GM04503 (cell line): ENCODE data around the gene BLACAT1.
"Not testable (repeated sequence)": the region's sequence is repeated elsewhere in the genome, so short reads cannot be mapped to it uniquely, and the experiment has no call there.

Source experiments
- DNase-seq: peaks from one replicate; pipeline ENCODE4 v3.0.0-alpha.2; 2012; ENCODE audit warnings: low read depth

The BLACAT1 gene

DNA sequence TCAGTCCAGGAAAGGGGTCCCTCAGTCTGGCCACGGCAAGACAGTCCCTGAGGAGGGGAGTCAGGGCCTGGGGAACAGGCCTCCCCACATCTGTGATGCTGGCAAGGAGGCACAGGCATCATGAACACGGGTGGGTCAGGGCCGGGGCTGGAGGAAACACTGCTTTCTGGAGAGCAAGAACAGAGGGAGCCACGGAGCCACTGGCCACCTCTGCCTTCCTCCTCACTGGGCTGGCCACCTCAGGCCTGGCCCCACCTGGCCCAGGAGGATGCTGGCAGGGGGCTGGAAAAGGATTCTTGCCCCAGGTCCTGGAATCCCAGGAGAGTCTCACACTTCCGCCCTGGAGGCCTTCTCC is 15.7 kb downstream of the BLACAT1 start:
- DNase-seq, result no peak

DNA sequence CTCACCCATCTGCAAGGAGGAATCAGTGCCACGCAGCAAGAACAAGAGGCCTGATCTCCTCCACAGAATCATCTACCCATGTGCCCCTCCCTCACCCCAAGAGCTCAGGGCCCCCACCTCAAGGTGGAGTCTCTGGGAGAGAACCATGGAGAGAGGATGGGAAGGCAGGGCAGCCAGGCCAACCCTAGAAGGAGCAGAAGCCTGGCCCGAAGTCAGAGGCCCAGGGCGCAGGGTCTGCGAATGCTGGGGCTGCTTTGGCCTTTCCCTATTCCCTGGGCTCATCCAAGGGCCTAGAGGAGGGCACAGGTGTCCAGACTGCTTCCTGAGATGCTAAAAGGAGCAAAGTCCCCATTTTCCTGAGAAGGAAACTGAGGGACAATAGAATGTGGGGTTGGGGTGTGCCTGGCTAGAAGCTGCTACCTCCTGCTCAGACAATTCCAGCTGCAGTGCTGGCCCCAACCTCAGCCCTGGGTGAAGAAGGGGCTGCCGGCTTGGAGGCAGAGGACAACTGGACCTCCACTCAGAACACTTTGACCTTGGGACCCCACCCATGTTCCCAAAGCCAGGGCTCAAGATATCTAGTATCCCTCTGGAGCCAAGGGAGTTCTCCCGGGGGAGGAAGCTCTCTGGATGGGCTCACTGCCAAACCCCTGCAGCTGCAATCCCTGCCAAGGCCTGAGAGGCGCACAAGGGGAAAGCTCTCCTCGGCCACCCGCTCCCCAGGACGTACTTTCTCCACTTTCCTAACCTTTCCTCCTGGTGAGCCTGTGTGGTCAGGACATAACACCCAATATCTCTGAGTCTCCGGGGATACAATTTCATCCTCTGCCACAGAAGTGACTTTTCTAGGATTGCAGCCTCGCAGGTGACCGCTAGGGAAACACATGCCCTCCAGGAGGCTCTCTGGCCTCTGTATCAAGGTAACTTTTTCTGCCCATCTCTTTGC is 17.4 kb downstream of the BLACAT1 start:
- no peak for DNase-seq

DNA sequence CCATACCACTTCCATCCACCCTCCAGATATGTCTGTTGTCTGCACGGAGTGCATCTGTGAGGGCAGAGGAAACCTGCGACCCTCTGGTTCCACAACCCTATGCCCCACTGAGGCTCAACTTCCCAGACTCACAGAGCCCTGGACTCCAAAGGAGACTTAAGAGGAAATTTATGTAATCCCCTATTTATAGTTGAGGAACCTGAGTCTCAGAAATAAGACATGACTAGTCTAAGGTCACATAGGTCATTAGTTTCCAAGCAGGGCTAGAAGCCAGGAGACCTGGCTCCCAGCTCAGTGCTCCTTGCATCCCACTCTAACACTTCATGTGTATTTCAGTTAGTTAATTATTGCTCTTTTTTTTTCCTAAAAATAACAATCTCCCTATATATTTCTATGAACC is 18.3 kb downstream of the BLACAT1 start:
- no peak for DNase-seq

DNA sequence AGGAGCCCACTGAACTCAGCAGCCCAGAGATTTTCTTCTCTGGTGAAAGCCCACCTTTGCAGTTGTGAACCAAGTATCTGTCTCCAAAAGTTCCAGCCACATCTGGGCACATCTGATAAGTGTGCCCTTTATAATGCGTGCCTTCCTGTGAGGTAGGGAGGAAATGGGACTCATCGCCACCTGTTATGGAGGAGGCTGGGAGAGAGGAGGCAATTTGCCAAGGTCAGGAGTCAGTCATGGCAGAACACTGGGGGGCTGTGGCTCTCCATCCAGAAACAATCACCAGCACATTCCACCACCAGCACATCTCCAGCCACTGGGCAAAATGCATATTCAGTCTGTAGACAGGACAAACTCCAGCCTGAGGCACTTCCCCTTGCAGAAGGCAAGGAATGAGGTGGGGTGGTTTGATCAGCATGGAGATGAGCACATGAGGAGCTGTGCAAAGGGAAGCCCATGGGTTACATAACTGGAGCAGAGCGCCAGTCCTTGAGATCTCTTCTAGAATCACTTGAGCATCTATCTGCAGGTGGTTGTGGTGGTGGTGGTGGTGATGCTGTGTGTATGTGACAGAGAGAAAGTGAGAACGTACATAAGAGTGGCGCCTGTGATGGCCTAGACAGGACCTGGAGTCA is 19.0 kb downstream of the BLACAT1 start:
- DNase-seq, result no peak

DNA sequence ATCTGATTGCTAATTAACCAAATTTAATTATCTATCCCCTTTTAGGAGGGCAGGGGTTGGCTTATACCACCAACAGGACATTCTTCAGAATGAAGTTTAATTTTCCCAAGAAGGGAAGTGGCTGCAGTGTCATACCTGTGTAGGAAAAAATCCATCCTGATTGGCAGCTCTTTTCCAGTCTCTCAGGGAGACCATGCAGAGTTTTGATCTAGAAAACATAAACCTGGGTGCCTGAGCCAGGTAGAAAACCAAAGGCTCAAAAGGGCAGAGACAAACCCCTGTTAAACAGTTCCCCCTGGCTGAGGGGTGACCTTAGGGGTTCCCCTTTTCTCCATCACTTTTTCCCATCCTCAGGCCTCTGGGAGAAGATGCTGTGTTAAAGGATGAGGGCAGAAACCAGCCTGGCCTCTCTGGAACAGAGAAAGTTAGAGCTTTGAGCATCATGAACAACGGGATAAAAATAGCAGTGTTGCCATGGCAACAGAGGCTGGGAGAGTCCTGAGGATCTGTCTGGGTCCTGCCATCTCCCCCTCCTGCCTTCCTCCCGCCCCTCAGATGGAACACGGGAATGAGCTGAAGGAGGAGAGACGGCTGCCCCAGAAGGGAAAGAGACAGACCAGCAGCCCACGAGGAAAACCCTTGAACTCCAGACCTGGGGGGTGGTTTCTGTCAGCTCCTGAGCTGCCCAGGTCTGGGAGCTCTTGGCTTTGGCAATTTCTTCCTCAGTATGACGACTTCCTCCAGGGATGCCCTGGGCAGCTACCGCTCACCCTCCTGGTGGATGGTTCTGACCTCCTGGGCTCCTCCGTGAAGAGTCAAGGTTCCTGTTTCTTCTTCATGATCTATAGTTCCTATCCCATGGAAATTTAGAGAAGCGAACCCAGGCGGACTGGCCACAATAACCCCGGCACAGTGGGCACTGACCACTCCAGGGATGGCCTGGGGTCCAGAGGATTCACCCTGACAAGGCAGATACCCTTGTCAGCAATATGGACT is 20.0 kb downstream of the BLACAT1 start:
- DNase-seq, result no peak

DNA sequence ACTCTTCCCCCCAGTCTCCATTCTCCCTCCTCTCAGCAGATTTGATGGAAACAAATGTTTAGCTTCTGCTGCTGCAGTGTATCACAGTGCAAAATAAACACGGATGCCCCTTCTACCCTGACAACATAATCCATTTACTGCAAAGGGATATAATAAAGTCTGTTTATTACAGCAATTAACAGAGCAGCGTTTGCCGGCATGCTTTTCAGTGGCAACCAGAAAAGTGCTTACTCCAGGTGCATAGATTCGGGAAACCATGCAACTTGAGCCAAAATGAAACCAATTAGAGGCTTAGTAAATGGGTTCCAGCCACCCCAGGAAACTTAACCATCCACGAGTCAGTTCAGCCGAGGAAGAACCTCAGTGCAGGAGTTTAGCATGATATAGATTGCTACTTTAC is 21.1 kb downstream of the BLACAT1 start:
- no peak for DNase-seq

DNA sequence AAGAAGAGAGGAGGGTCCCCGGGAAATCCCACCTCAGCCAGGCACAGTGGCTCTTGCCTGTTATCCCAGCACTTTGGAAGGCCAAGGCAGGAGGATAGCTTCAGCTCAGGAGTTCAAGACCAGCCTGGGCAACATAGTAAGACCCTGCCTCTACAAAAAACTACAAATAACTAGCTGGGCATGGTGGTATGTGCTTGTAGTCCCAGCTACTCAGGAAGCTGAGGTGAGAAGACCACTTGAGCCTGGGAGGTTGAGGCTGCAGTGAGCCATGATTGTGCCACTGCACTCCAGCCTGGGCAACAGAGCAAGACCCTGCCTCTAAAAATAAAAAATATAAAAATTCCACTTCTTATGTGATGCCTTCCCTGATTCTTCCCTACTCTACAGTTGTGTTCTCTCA is 23.2 kb downstream of the BLACAT1 start:
- DNase-seq, result not testable (repeated sequence)

DNA sequence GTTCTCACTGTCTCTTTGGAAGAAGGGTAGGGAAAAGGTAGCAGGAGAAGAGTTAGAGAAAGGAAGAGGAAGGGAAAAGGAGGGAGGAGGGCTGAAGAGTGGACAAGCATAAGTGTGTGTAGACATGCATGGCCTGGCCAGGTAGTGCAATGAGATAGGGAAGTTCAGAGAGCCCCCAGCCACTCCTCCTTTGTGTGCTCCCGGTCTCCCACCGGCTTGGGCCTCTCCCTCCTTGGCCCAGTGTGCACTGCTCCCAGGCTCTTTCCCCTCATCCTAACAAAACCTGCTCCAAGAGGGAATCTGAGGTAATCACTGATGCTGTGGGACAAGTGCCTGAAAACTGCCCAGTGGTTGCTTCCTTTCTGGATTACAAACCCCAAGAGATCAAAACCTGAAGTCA is 23.7 kb downstream of the BLACAT1 start:
- no peak for DNase-seq

DNA sequence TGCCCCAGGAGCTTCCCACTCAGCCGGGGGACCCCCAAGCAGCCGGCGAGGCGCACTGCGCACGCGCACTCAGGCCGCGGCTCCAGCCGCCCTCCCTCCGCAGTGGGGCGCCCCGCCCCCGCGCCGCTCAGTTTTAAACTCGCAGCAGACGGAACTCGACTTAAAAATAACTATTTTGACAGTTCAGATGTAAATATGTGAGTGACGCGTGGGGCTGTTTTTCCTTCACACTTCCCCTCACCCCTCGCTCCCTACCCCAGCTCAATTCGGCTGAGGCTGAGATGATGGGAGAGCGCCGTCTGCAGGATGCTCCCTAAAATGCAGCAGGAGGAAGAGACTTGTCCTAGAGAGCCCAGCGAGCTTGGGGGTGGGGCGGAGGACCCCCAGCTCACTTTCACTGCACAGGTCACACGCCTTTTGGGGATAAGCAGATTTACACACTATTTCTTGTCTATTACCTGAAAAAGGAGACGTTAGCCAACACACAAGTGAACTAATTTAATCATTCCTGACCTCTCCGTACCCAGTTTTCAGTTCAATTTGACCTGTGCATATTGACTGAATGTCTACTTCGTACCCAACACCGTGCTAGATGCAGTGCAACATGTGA is 25.0 kb downstream of the BLACAT1 start:
- no peak for DNase-seq

DNA sequence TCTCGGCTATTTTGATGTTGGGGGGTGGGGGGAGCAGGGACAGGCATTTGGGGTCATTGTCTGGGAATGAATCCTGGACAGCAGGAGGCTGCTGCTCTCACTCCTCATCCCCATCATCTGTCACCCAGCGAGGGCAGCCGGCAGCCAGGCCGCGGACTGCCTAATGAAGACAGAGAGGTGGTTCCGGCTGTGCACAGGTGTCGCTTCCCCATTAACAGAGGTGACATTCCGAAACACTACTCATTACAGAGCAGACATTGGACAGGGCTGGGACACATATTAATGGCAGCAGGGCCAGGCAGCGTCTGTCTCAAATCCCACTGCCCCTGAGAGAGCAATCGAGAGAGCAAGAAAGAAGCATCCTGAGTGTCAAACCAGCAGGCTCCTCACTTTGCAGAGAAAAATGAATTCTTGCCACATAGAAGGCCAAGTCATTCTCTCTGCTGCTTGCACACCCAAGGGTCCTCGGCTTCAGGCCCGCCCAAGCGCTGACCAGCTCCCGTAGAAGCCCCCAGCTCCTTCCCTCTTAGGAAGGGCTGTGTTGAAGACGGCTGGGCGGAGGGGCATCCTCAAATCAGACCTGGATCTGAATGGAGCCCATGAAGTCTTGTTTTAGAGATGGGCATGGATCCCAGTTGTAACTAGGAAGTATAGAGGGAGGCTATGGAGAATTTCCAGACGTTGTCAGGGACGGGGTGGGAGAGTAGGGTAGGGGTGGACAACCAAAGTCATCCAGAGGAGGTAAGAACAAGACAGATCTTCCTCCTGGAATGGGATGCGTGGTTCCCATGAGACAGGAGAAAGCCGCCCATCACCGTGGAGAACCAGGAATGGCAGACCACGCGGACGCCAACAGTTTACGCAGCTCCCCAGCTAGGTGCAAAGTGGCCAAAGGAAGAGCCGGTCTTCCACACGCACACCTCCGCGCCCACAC is 25.8 kb downstream of the BLACAT1 start:
- DNase-seq, result no peak

DNA sequence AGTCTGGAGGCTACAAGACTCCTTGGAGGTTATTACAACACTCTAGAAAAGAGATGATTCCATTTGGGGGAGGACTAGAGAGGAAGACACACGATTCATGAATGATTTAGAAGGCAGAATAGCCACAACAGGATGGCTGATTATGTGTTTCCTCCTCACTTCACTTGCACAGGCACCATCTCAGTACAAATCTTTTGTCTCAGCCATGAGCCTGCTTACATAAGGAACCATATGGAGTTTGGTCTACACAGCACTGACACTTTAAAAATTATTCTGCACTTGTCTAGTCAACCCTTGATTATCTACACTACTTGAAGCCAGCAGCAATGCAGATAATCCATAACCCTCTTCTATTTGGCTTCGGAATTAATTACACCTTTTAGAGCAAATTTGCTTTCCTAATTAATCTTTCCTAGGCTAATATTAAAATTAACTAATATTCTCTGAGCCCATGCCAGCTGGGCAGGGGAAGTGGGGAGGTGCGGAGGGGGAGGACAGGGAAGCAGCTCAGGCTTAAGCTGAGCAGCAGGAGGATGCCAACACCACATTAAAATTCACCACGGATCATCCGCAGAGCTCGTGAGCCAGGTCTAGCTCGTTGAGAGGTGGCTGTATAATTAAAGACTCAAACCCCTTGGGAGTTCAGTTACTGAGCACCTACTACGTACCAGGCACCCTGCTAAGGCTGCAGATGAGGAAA is 30.8 kb downstream of the BLACAT1 start:
- no peak for DNase-seq

DNA sequence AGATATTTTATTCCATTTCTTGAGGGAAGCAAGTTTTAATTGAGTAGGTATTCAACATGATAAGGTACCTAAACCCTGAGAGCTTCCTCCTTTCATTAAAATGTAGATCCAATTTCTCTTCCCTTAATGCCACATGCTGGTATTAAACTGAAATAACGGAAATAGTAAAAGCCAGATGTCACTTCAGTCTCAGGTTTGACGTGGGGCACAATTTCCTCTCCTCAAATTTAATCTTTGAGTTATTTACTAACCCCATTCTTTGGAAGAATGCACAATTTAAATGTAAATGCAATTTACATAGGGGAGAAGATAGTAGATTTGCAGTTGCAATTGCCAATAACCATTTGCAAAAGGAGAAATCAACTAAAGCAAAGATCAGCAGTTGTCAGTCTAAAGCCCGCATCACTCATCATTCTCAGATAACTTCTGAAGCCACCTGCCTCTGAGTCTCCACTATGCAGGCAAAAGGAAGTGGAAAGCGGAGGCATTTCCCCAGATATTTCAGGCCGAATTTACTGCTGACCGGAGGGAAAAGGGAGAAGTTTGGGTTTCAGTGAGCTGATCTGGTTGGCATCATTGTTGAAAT is 31.9 kb downstream of the BLACAT1 start:
- DNase-seq, result no peak

DNA sequence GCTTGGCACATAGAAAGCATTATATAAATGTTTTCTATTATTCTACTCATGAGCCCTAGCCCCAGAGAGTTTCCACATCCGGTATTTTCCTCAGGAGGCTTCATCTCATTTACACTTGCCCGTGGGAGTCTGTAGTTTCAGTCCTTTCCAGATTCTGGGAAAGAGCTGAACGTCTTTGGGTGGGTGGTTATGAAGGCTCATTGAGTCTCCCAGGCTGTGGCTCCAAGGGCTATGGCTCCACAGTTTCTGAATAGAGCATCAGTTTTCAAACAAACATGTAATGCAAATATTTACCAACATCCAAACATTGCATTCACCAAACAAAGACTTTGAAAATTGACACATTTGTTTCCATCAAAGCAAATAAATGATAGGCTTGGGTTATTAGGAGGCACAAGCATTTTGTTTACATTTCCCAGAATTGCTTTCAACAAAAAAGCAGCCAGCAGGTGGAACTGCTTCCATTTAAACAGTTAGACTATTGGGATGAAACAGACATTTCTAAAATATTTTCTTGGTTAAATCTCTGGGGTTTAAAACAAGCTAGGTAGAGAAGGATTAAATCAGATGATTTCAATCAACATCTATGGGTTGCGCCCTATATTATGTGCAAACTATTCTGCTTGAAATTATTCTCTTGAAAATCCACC is 32.7 kb downstream of the BLACAT1 start:
- DNase-seq, result no peak

DNA sequence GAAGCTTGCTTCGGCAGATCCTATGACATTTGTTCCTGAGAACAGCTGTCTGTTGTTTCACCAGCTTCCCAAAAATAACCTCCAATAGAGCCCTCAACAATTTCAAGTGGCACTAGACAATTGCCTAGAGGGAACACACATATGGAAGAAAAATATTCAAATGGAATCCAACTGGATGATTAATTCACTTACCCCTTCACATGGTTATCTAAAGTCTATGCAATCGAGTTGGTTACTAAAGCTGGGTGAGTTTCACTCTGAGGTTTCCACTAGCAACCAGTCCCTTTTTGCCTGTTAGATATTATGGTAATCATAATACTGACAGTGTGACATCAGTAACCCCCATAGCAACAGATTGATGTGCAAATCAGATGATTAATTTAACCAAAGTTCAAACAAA is 34.0 kb downstream of the BLACAT1 start, which contains the start of gene LEMD1:
Gene LEMD1 (minus strand): TSS at position 259 of the 400 bp plus-strand sequence. CDS start 1,520 bp downstream, outside the sequence.
- no peak for DNase-seq

DNA sequence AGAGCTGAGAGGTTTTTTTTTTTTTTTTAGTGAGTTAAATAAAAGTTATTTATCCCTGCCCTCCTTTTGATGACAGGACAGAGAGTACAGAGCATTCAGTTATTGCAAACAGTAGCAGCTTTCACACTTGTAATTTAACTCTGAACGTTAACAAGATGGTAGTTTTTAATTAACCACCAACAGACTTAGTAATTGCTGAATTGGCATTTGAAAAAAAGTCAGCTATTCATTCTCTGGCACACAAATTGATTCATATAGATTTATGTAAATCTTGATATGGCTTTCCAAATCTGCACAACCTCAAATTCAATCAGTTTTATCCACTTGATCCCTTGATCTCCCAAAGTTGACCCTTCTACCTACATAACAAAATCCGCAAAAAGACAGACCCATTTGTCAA is 34.9 kb downstream of the BLACAT1 start:
- DNase-seq, result no peak

DNA sequence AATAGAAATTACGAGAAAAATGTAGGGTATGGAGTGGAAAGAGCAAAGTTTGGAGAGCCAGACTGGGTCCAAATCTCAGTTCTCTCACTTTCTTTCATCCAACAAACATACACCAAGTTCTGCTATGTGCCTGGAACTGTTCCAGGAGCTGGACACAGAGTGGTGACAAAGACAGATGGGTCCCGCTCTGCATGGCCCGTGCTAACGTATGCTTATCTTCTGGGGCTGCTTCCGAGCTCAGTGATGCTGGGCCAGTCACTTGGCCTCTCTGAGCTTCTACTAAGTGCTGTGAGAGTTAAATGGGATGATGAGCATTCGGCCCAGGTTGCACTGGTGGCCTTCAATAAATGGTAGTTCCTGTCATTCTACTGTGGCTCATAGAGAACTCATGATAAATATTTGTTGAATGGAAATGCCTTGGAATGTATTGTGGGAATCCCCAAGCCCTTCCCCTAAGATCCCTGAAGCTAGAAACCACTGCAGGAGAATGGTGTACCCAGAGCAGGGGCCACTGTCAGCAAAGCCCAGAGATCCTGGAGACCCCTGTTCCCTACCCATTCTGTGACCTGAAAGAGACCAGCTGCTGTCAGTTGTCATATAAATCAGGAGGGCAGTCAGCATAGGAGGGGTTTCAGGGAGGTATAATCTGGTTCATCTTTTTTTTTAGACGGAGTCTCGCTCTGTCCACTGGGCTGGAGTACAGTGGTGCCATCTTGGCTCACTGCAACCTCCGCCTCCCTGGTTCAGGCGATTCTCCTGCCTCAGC is 37.8 kb downstream of the BLACAT1 start:
- no peak for DNase-seq

DNA sequence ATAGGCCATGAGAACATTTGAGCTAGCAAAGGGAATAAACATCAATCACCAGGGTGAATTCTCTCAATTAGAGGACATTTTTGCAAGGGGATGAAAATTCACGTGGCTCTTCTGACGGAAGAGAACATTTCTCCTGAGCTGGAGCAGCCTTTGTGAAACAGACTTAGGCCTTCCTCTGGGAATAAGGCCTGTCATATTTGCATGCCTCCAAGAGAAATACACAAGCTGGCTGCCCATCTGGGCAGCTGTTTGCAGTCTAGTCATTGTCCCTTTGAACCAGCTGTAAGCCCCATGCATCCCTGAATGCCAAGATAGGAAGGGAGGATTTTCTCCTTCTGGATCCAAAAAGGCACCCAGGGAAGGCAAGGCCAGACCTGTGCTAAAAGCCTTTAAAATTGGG is 39.5 kb downstream of the BLACAT1 start:
- DNase-seq, result no peak

DNA sequence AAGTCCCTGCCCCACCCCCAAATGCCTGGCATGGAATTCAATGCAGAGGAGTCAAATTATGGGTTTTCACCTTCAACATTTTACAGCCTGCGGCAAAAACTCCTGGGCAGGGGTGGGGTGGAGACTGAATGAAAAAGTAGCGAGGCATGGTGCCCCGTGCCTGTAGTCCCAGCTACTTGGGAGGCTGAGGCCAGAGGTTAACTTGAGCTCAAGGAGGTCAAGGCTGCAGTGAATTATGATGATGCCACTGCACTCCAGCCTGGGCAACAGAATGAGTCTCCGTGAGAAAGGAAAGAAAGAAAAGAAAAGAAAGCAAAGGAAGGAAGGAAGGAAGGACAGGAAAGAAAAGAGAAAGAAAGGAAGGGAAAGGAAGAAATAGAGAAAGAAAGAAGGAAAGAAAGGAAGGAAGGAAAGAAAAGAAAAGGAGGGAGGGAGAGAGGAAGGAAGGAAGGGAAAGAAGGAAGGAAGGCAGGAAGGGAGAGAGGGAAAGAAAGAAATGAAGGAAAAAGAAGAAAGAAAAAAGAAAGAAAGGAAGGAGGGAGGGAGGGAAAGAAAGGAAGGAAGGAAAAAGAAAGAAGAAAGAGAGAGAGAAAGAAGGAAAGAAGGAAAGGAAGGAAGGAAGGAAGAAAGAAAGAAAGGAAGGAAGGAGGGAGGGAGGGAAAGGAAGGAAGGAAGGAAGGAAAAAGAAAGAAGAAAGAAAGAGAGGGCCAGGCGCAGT is 45.1 kb downstream of the BLACAT1 start:
- DNase-seq, result no peak
